Measurements from ENCODE around the gene IMPA2. TPM values are rescaled to one million over a fixed set of nuclear protein-coding genes. Genes with fewer than 3 reads are reported as not detected.
A peak's percentile ranks its signal among the peaks of the same experiment; 100 is the strongest.

IMPA2 gene
- total RNA-seq, 1 donor from 2014 or later = 41.9 TPM

- Histone ChIP-seq H3K4me2 (no peak overlapping the region), H3K36me3 (no peaks in the 10 kb centered on the region), H3F3A (ENCODE audit: low read depth) (no peaks in the 10 kb centered on the region), H3K27ac (no peak overlapping the region), H4K20me1 (ENCODE audit: low read depth) (no peaks in the 10 kb centered on the region), H3K9ac (no peak overlapping the region), H3K79me2 (ENCODE audit: low read depth) (no peaks in the 10 kb centered on the region), H3K4me3 (no peak overlapping the region), H2AFZ (replicated peaks) (no peak overlapping the region), H3K4me1 (no peaks in the 10 kb centered on the region), H3K9me3 (ENCODE audit: low read depth) (no peaks in the 10 kb centered on the region), H3K27me3 (no peaks in the 10 kb centered on the region)
- no peak for TF ChIP-seq EZH2 (IDR thresholded peaks at IDR 0.05)
- no peak for TF ChIP-seq EZH2phosphoT487 (IDR thresholded peaks at IDR 0.05)
- TF ChIP-seq, protein P1, sequence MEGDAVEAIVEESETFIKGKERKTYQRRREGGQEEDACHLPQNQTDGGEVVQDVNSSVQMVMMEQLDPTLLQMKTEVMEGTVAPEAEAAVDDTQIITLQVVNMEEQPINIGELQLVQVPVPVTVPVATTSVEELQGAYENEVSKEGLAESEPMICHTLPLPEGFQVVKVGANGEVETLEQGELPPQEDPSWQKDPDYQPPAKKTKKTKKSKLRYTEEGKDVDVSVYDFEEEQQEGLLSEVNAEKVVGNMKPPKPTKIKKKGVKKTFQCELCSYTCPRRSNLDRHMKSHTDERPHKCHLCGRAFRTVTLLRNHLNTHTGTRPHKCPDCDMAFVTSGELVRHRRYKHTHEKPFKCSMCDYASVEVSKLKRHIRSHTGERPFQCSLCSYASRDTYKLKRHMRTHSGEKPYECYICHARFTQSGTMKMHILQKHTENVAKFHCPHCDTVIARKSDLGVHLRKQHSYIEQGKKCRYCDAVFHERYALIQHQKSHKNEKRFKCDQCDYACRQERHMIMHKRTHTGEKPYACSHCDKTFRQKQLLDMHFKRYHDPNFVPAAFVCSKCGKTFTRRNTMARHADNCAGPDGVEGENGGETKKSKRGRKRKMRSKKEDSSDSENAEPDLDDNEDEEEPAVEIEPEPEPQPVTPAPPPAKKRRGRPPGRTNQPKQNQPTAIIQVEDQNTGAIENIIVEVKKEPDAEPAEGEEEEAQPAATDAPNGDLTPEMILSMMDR (IDR thresholded peaks at IDR 0.05) = no peak
- no peak for DNase-seq (ENCODE audit: low spot score)
- H3K27ac Mint-ChIP-seq = peak overlapping the region; percentile 27
- H3K36me3 Mint-ChIP-seq = no peaks in the 10 kb centered on the region
- H3K4me3 Mint-ChIP-seq = no peak overlapping the region
- peaks cover 7% of the 10 kb centered on the region for H3K27me3 Mint-ChIP-seq (ENCODE audit: insufficient read depth, low read depth)
- H3K4me1 Mint-ChIP-seq = no peaks in the 10 kb centered on the region
- H3K9me3 Mint-ChIP-seq = no peaks in the 10 kb centered on the region
Observed at GRCh38 chr18:12062974-12063373, 81.7 kb downstream of the IMPA2 start.

- no peak overlapping the region for H3K4me2 ChIP-seq
- Mint-ChIP-seq H3K9me3 (no peaks in the 10 kb centered on the region), H3K27ac (peak overlapping the region; percentile 42), H3K4me3 (no peak overlapping the region), H3K36me3 (no peaks in the 10 kb centered on the region), H3K27me3 (ENCODE audit: insufficient read depth, low read depth) (peaks cover 7% of the 10 kb centered on the region), H3K4me1 (no peaks in the 10 kb centered on the region)
- no peaks in the 10 kb centered on the region for H3K79me2 ChIP-seq (ENCODE audit: low read depth)
- H3K4me3 ChIP-seq = no peak overlapping the region
- no peaks in the 10 kb centered on the region for H3K27me3 ChIP-seq
- H2AFZ ChIP-seq (replicated peaks) = no peak overlapping the region
- TF ChIP-seq, protein P1 (IDR thresholded peaks at IDR 0.05) = no peak
- no peak for TF ChIP-seq EZH2phosphoT487 (IDR thresholded peaks at IDR 0.05)
- no peak for TF ChIP-seq EZH2 (IDR thresholded peaks at IDR 0.05)
- no peak for DNase-seq (ENCODE audit: low spot score)
- H3K9ac ChIP-seq = no peak overlapping the region
- no peak overlapping the region for H3K27ac ChIP-seq
- H4K20me1 ChIP-seq (ENCODE audit: low read depth) = no peaks in the 10 kb centered on the region
- H3K36me3 ChIP-seq = no peaks in the 10 kb centered on the region
- H3F3A ChIP-seq (ENCODE audit: low read depth) = no peaks in the 10 kb centered on the region
- no peaks in the 10 kb centered on the region for H3K4me1 ChIP-seq
- no peaks in the 10 kb centered on the region for H3K9me3 ChIP-seq (ENCODE audit: low read depth)
Observed at GRCh38 chr18:12064086-12064763, 82.9 kb downstream of the IMPA2 start.

- Mint-ChIP-seq H3K4me1 (no peaks in the 10 kb centered on the region), H3K36me3 (no peaks in the 10 kb centered on the region)
Observed at GRCh38 chr18:12065397-12065796, 84.1 kb downstream of the IMPA2 start.

More at GRCh38 chr18:12065397-12065796, 84.1 kb downstream of the IMPA2 start:
- H3K9ac ChIP-seq = no peak overlapping the region
- H3K4me3 ChIP-seq = no peak overlapping the region
- no peaks in the 10 kb centered on the region for H3F3A ChIP-seq (ENCODE audit: low read depth)
- no peaks in the 10 kb centered on the region for H3K79me2 ChIP-seq (ENCODE audit: low read depth)
- TF ChIP-seq EZH2phosphoT487 (IDR thresholded peaks at IDR 0.05) (no peak), EZH2 (IDR thresholded peaks at IDR 0.05) (no peak)
- TF ChIP-seq, protein P1 (IDR thresholded peaks at IDR 0.05) = no peak
- DNase-seq (ENCODE audit: low spot score) = no peak
- no peaks in the 10 kb centered on the region for H3K36me3 ChIP-seq
- H3K4me1 ChIP-seq = no peaks in the 10 kb centered on the region
- Mint-ChIP-seq H3K4me3 (no peak overlapping the region), H3K9me3 (no peaks in the 10 kb centered on the region), H3K27ac (no peak overlapping the region), H3K27me3 (ENCODE audit: insufficient read depth, low read depth) (peaks cover 5% of the 10 kb centered on the region)
- H3K27me3 ChIP-seq = no peaks in the 10 kb centered on the region
- H3K4me2 ChIP-seq = no peak overlapping the region
- no peaks in the 10 kb centered on the region for H3K9me3 ChIP-seq (ENCODE audit: low read depth)
- H2AFZ ChIP-seq (replicated peaks) = no peak overlapping the region
- H4K20me1 ChIP-seq (ENCODE audit: low read depth) = no peaks in the 10 kb centered on the region
- no peak overlapping the region for H3K27ac ChIP-seq

Measured in neural progenitor cell (in vitro differentiated cells).